ENCODE results near the gene TPCN1. TPM values are rescaled to one million over a fixed set of nuclear protein-coding genes. Genes with fewer than 3 reads are reported as not detected.

TPCN1 gene
- polyA plus RNA-seq, 1 of the 3 experiments (the other 2 are of a cell fraction) = 15.7 TPM

DNA sequence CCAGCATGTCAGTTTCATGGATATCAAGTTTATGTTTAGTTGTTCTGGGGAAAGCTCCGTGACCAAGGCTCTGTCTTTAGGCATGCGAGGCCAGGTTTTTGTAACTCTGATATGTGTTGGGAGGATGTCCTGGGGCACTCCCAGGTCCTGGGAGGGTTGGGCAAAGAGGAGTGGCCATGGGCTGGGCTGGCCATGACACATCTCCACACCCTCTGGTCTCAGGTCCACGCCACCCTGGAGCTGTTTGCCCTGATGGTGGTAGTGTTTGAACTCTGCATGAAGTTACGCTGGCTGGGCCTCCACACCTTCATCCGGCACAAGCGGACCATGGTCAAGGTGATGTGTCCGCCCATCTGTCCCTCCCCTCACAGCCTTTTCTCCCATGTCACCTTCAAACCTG lies 46.4 kb downstream of the TPCN1 start:
- no peaks in the 10 kb centered on the region for H3K27me3 ChIP-seq (ENCODE audit: insufficient read depth)
- TF ChIP-seq, protein P1, sequence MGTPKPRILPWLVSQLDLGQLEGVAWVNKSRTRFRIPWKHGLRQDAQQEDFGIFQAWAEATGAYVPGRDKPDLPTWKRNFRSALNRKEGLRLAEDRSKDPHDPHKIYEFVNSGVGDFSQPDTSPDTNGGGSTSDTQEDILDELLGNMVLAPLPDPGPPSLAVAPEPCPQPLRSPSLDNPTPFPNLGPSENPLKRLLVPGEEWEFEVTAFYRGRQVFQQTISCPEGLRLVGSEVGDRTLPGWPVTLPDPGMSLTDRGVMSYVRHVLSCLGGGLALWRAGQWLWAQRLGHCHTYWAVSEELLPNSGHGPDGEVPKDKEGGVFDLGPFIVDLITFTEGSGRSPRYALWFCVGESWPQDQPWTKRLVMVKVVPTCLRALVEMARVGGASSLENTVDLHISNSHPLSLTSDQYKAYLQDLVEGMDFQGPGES (IDR thresholded peaks at IDR 0.05; ENCODE audit: low read depth, low read length) = no peak
- no peak for TF ChIP-seq EZH2phosphoT487 (IDR thresholded peaks at IDR 0.05; ENCODE audit: borderline replicate concordance, low read depth)
- no peak for TF ChIP-seq USF2 (IDR thresholded peaks at IDR 0.05; ENCODE audit: borderline replicate concordance, low read depth, low read length)
- no peak for TF ChIP-seq TCF12 (IDR thresholded peaks at IDR 0.05)
- no peak for TF ChIP-seq RFX5 (IDR thresholded peaks at IDR 0.05; ENCODE audit: low read length)
- TF ChIP-seq JUND (IDR thresholded peaks at IDR 0.05) = no peak
- no peak for TF ChIP-seq FOXJ3 (CRISPR knock-in tag; IDR thresholded peaks at IDR 0.05)
- TF ChIP-seq MAX (IDR thresholded peaks at IDR 0.05; ENCODE audit: low read depth) = no peak
- TF ChIP-seq SIN3A (IDR thresholded peaks at IDR 0.05; ENCODE audit: borderline replicate concordance, low read depth, low read length) = no peak
- no peak for TF ChIP-seq YY1 (IDR thresholded peaks at IDR 0.05; ENCODE audit: low read depth)
- TF ChIP-seq, protein P2, sequence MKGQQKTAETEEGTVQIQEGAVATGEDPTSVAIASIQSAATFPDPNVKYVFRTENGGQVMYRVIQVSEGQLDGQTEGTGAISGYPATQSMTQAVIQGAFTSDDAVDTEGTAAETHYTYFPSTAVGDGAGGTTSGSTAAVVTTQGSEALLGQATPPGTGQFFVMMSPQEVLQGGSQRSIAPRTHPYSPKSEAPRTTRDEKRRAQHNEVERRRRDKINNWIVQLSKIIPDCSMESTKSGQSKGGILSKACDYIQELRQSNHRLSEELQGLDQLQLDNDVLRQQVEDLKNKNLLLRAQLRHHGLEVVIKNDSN (IDR thresholded peaks at IDR 0.05; ENCODE audit: borderline replicate concordance, low read depth) = no peak
- no peak for TF ChIP-seq FOSL2 (IDR thresholded peaks at IDR 0.05; ENCODE audit: borderline replicate concordance, low read depth)
- TF ChIP-seq POLR2AphosphoS5 (IDR thresholded peaks at IDR 0.05; ENCODE audit: low read depth, low read length) = no peak
- H3K9me2 ChIP-seq = no peaks in the 10 kb centered on the region
- ChIA-PET POLR2A (no interaction called here), CTCF (no interaction called here)
- DNase-seq = no peak
- no peak overlapping the region for H3K9ac ChIP-seq
- no peaks in the 10 kb centered on the region for H4K20me1 ChIP-seq (ENCODE audit: insufficient read depth)
- no peak overlapping the region for H3K4me3 ChIP-seq (ENCODE audit: low read depth in 2 of 2, low read length in 1 of 2)
- H2AFZ ChIP-seq (ENCODE audit: low read depth) = no peak overlapping the region
- H3K36me3 ChIP-seq (replicated peaks in 1 of 2; ENCODE audit: control insufficient read depth in 1 of 2, insufficient read depth in 2 of 2, low read length in 1 of 2) = peaks cover 0 to 3% of the 10 kb centered on the region in 2 experiments
- 93% methylated on average over 7 of the region's 7 CpGs for WGBS (ENCODE audit: low lambda C conversion rate)
- peaks cover 5 to 16% of the 10 kb centered on the region in 2 experiments; a peak in 3 of 4 replicates for H3K4me1 ChIP-seq (ENCODE audit: control insufficient read depth in 1 of 2, insufficient read depth in 2 of 2, low read depth in 1 of 2, low read length in 1 of 2)
- no peaks in the 10 kb centered on the region for H3F3A ChIP-seq (replicated peaks; ENCODE audit: insufficient read depth)
- H3K4me2 ChIP-seq = no peak overlapping the region
- no peak overlapping the region for H3K27ac ChIP-seq (ENCODE audit: low read depth in 2 of 2, low read length in 1 of 2)
- H3K9me3 ChIP-seq = no peaks in the 10 kb centered on the region
- H3K79me2 ChIP-seq (ENCODE audit: insufficient read depth) = no peaks in the 10 kb centered on the region

GRCh38 chr12:113268136-113268535 lies 46.9 kb downstream of the TPCN1 start:
- POLR2A ChIA-PET = no interaction called here
- WGBS (ENCODE audit: low lambda C conversion rate) = 98% methylated on average over 12 of the region's 12 CpGs

More at GRCh38 chr12:113268136-113268535, 46.9 kb downstream of the TPCN1 start:
- Histone ChIP-seq H3K9me2 (no peaks in the 10 kb centered on the region), H3K9me3 (no peaks in the 10 kb centered on the region), H3K4me2 (no peak overlapping the region), H3K4me1 (ENCODE audit: control insufficient read depth in 1 of 2, insufficient read depth in 2 of 2, low read depth in 1 of 2, low read length in 1 of 2) (peaks cover 5 to 19% of the 10 kb centered on the region in 2 experiments; a peak in 3 of 4 replicates), H3K27me3 (ENCODE audit: insufficient read depth) (no peaks in the 10 kb centered on the region), H3K27ac (ENCODE audit: low read depth in 2 of 2, low read length in 1 of 2) (no peak overlapping the region), H3K9ac (no peak overlapping the region), H3K79me2 (ENCODE audit: insufficient read depth) (no peaks in the 10 kb centered on the region), H3F3A (replicated peaks; ENCODE audit: insufficient read depth) (no peaks in the 10 kb centered on the region), H2AFZ (ENCODE audit: low read depth) (no peak overlapping the region), H3K4me3 (ENCODE audit: low read depth in 2 of 2, low read length in 1 of 2) (no peak overlapping the region), H4K20me1 (ENCODE audit: insufficient read depth) (no peaks in the 10 kb centered on the region), H3K36me3 (replicated peaks in 1 of 2; ENCODE audit: control insufficient read depth in 1 of 2, insufficient read depth in 2 of 2, low read length in 1 of 2) (peaks cover 0 to 3% of the 10 kb centered on the region in 2 experiments)
- CTCF ChIA-PET = no interaction called here
- TF ChIP-seq, protein P2 (IDR thresholded peaks at IDR 0.05; ENCODE audit: borderline replicate concordance, low read depth) = no peak
- TF ChIP-seq POLR2AphosphoS5 (IDR thresholded peaks at IDR 0.05; ENCODE audit: low read depth, low read length) = no peak
- no peak for TF ChIP-seq TEAD4 (IDR thresholded peaks at IDR 0.05; ENCODE audit: borderline replicate concordance, insufficient read depth)
- TF ChIP-seq SMC3 (IDR thresholded peaks at IDR 0.05; ENCODE audit: low read depth, low read length) = no peak
- no peak for DNase-seq
